ENCODE results near the gene C11orf98.
"Not testable (repeated sequence)": the region's sequence is repeated elsewhere in the genome, so short reads cannot be mapped to it uniquely, and the experiment has no call there.

Gene C11orf98

DNA sequence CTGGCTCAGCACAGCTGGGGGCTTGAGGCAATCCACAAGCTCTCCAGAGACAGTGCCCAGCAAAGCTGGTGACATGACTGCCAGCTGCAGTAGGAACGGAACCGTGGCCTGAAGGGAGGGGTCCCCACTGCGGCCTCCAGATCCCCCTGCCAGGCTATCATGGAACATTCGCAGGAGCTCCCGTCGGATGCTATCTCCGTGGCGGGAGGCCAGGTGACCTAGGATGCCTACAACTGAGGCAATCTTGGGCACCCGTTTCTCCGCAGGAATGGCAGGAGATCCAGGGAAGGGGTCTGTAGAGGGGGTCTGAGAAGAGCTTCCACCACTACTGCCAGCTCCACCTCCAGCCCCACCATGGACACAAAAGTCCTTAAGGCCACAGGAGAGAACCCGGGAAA lies 16.0 kb downstream of the C11orf98 start:
- DNase-seq, result no peak

DNA sequence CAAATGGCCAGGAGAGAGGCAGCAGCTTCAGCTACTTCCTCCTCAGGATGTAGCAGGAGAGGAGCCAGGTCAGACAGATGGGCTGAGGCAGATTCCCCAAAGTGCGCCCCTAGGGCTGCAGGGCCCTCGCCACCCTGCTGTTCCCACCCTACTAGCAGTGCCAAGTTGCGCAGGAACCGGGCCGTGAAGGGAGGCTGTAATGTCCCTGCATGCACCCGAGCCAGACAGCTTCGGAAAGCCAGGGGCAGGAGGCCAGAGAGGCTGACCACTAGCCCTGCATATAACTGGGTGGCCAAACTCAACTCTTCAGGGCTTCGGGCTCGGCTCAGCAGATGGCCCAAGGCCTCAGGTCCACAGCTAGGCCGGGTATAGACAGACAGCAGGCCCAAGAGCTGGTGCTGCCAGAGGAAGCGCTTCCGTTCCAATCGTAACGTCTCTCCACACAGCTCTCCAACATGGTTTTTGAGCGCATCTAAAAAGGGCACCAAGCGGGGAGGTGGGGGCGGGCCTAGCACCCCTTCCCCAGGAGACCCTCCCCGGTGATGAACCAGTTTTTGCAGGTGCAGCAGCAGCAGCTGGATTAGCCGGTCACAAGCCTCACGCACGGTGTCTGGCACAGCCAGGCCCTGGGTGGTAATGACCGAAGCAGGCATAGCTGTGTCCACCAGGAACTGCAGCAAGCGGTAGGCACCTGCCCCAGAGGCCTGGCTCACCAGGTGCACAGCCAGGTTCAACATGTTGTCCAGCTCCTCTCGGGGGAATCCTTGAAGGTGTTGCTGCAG lies 16.6 kb downstream of the C11orf98 start:
- DNase-seq, result no peak

DNA sequence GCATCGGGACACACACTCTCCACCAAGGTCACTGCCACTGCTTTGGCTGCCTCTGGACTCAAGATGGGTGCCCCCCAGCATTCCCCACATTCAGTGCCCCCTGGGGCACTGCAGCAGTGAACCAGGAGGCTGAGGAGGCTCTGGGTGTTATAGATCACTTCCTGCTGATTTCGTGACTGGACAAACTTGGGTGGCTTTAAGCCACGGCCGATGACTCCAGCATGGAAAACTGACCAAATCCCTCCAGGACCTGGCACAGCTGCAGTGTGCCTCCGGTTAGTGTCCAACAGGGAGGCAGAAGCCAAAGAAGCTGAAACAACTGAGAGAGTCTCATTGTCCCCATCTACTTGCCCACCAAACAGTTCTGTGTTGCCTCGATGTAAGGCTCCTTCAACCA lies 17.4 kb downstream of the C11orf98 start:
- no peak for DNase-seq

DNA sequence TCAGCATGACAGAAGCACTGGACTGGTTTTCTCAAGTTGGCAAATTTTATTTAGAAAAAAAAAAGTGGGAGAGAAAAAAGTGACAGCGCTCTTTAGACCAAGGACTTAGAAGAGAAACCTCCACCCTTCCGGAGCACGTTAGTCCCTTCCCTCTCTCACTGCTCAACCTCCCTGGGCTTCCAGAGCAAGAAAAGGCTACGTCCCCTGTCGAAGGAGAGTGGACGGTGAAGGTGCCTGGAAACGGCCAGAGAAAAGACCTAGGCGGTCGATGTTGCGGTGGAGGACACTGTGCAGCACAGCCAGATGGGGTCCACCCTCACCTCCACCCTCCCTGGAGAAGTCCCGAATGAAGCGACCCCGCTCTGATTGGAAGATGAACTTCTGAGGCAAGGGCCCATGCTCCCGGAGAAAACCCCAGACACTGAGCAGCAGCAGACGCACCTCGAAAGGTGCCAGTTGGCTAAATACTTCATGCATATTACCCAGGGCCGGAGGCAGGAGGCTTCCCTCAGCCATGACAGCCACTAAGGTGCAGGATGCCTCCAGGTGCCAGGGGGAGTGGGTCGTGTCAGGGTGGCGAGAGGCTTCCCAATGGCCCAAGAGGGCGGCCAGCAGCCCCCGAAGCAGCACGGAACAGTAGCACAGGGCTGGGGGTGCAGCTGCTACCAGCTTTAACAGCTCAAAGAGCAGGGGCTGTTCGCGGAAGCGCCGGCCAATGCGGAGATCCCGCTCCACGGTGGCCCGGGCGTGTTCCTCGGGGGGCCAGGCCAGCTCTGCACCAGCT lies 18.0 kb downstream of the C11orf98 start:
- no peak for DNase-seq

GRCh38 chr11:62645946-62646824 lies 18.8 kb downstream of the C11orf98 start, which contains the start of gene GANAB:
TSS of gene GANAB (minus strand) at chr11:62646613. CDS start at chr11:62646599, 14 bp downstream.
- DNase-seq, result peak; percentile 99

DNA sequence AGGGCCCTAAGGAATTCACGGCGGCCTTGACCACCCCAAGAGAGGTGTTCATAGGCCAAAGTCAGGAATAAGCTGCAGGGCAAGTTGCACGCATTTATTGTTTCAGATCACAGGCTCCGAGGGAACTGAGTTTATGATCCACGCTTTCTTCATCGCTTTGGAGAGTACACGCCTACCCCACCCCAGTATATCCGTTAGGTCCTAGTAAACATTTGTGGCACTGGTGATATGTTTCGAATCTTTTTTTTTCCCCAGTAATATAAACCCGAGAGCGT lies 19.4 kb downstream of the C11orf98 start:
- peak; percentile 68 for DNase-seq

DNA sequence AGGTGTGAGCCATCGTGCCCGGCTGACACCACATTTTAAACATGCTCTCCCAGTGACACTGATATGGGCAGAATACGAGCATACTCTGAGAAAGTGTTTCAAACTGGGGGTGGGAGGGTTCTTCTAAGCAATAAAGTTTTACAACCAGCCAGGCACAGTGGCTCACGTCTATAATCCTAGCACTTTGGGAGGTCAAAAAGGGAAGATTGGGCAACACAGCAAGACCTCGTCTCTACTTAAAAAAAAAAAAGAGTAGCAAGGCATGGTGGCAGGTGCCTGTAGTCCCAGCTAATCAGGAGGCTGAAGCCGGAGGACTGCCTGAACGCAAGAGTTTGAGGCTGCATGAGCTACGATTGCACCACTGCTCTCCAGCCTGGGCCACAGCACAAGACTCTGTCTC lies 20.8 kb downstream of the C11orf98 start:
- no peak for DNase-seq

- no peak for DNase-seq
These were observed 32.5 kb downstream of the C11orf98 start for GRCh38 chr11:62632492-62632891.

GRCh38 chr11:62627713-62628112 lies 37.3 kb downstream of the C11orf98 start:
- no peak for DNase-seq

GRCh38 chr11:62622476-62623089 lies 42.4 kb downstream of the C11orf98 start:
- DNase-seq, result no peak

DNA sequence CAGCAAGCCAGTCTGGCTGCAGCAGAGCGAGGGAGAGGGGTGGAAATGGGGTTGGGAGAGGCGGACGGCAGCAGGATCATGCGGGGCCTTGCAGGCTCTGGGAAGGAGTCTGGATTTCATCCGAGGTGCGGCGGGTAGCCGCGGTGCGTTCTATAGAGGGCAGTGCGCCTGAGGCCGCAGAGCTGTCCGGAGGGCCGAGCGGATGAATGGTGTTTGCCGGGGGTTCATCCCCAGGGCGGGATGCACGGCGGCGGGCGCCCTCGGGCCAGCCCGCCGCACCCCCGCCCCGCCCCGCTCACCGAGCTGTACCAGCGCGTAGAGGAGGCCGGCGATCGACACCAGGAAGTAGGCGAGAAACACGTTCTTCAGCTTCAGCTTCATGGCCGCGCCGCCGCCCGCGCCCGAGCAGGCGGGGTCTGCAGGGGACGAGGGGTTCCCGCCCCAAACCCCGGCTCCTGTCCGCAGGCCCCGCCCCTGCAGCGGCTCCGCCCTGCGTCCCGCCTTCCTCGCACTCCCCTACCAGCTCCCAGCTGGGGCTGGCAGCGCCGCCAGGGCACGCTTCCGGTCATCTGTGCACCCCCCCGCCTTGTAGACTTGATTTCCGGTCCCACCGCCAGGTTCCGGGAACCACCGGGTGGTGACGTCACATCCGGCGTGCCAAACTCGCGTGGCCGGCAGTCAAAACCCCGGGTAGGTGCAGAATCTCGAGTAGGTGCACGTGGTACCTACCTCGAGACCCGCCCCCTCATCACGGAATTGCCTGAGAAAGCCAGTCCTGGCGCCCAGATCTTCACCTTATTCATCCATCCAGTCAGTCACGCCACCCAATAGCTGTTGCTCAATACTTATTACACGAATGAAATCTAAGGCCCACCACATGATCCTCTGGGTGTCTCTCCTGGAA lies 43.2 kb downstream of the C11orf98 start, which contains the start of gene B3GAT3:
B3GAT3 (minus strand) TSS at position 420 of the 904 bp plus-strand sequence; CDS start at position 381, 39 bp downstream.
- DNase-seq, result peak; percentile 99

GRCh38 chr11:62621027-62621566 lies 43.9 kb downstream of the C11orf98 start:
- no peak for DNase-seq

DNA sequence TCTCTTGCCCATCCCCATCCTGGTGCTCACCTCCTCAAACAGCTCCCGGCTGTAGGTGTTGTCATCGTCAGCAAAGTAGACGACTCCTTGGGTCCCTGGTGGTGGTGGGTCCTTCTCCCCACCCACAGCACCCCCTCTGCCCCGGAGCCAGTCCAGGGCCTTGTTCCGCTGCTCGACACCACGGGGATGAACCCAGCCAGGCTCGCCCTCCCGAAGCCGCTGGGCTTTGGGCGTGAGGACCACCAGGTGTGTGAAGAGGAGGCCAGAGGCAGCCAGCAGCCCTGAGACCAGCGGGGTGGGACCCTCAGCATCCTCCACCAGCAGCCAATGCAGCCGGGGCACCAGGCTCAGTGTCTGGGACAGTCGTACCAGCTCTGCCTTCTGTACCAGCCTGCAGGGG lies 48.1 kb downstream of the C11orf98 start:
- not testable (repeated sequence) for DNase-seq

DNA sequence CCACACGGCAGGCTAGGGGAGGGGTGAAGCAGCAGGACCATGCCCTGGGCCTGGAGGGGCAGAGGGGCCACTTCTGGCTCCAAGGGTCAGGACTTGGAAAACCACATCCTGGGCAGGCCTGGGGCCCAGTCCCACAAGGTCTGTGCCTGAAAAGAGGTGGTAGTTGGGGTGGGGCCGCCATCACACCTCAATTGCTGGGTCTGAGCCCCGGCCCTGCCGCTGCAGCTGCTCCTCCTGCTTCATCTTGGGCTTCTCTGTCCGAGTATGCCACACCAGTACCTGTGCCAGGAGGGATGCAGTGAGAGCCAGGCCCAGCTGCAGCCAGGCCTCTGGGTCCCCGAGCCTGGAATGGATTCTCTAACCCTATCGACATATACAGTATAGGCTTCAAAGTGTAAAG lies 49.5 kb downstream of the C11orf98 start:
- no peak for DNase-seq

DNA sequence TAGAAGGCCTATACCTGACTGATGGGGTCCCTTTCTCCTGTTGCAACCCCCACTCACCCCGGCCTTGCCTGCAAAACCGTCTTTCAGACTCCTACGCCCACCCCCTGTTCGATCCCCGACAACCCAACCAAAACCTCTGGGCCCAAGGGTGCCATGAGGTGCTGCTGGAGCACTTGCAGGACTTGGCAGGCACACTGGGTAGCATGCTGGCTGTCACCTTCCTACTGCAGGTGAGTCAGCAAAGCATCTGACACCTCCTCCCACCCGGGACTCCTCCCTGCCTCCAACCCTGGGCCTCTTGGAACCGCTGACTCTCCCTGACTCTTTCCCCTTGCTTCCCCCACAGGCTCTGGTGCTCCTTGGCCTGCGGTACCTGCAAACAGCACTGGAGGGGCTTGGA lies 50.7 kb downstream of the C11orf98 start:
- DNase-seq, result peak; percentile 76

- no peak for DNase-seq
These were observed 51.7 kb downstream of the C11orf98 start for GRCh38 chr11:62613291-62613778.
